Stimulated activated CD8-positive, alpha-beta memory T cell treated with anti-CD3 and anti-CD28 coated beads, Interleukin-15, amount 100 ng/mL, for 24 hours (primary cell): Measurements from ENCODE around the gene ANO7.
"Not testable (repeated sequence)": the region's sequence is repeated elsewhere in the genome, so short reads cannot be mapped to it uniquely, and the experiment has no call there.

Experiments
- DNase-seq: peaks from one replicate; pipeline ENCODE4 v3.0.0-alpha.2; 2020; ENCODE audit warnings: low read depth

Gene ANO7

GRCh38 chr2:241191081-241191480, 2.6 kb downstream of the ANO7 start:
- DNase-seq = no peak

DNA sequence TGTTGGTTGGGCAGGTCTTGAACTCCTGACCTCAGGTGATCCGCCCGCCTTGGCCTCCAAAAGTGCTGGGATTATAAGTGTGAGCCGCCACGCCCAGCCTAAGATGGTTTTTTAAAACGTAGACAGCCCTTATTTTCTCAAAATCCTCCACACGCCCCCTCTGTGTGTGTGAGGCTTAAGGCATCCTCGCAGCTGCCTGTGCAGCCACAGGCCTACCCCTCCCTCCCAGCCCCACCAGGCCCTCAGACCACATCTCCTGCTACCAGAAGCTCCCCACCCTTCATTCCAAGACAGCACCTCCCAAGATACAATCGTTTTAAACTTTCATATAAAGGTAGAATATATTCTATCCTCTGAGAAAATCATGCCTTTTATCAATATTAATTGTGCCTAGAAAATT, 4.8 kb downstream of the ANO7 start:
- no peak for DNase-seq

- DNase-seq = no peak
These were observed 6.3 kb downstream of the ANO7 start for GRCh38 chr2:241194811-241195210.

DNA sequence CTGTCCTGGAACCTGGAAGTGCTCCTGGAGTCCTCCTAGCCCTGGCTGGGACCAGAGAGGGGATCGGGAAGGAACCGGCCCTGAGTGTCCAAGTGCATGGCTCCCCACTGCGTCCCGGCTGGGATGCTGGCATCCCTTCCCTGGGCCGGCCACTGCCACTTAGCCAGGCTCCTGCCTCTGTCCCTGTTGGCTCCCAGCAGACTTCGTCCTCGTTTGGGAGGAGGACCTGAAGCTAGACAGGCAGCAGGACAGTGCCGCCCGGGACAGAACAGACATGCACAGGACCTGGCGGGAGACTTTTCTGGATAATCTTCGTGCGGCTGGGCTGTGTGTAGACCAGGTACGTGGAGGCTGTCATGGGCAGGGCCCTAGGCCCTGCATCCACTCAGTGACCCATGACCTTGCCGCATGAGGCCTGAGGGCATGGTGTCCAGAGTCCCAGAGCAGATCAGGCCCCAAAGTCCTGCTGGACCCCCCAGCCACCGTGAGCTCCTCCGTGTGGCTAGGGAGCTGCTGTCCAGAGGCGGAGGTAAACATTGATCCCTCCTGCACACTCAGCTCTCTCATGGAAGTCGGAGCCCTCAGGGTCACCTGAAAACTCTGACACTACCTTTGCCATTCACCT, 7.1 kb downstream of the ANO7 start:
- no peak for DNase-seq

GRCh38 chr2:241197246-241197645, 8.8 kb downstream of the ANO7 start:
- DNase-seq = not testable (repeated sequence)

- DNase-seq = no peak
These were observed 9.5 kb downstream of the ANO7 start for GRCh38 chr2:241197947-241198346.

DNA sequence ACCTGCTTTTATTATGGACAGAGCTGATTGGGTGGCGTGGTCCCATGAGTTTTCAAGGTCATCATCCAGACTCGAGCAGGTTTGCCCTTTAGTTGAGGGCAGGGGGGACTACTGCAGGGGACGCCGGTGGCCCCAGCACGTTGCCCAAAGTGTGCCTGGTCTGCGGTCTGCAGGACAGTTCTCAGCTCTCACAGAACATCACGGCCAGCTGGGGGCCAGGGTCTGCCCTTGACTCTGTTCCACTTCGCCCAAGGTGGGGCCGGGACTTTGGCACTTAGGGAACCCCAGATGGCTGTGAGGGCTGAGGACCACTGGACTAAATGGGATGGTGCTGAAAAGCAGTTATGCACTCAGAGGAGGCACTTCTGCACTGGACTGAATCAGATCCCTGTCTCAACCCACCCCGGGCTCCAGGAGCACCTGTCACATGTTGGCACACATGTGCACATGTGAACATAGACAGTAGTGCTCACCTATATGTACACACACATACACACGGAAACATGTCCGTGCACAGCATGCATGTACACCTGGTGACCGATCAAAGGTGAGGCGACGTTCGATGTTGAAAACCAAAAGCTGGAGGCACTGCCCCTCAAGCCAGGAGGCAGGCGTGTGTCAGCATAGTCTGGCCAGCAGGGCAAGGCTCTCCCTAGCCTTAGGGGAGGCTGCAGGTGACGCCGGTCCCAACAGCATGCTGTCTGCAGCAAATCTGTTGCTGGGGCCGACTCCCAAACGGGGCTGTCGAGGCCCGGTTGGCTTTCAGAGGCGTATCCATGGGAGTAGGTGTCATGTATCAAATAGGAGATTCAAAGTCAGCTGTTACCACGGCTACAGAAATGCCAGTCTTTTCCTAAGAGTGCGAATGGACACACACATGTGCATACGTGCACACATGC, 10.2 kb downstream of the ANO7 start:
- no peak for DNase-seq

GRCh38 chr2:241199286-241199685, 10.8 kb downstream of the ANO7 start:
- no peak for DNase-seq

- DNase-seq = no peak
These were observed 11.7 kb downstream of the ANO7 start for GRCh38 chr2:241199897-241200821.

DNA sequence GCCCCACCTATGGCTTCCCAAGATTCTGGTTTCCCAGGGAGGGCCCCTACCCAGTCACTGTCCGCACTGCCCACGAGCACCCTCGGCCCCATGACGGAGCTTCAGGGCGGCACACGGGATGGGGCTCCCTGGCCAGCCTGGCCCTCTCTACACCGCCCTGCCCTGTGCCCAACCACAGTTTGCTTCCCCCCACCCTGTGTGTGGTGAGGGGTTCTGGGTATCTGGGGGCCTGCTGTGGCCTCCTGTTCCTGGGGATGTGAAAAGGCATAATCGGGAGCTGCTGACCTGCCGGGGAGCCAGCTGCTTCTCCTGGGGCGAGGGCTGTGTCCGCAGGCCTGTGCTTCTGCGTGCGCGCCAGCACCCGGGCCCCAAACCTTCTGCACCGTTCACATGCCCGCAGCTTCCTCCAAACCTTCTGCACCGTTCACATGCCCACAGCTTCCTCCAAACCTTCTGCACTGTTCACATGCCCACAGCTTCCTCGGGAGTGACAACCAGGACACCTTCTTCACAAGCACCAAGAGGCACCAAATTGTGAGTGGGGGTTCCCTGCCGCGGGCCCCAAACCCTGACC, 12.4 kb downstream of the ANO7 start:
- DNase-seq = no peak

DNA sequence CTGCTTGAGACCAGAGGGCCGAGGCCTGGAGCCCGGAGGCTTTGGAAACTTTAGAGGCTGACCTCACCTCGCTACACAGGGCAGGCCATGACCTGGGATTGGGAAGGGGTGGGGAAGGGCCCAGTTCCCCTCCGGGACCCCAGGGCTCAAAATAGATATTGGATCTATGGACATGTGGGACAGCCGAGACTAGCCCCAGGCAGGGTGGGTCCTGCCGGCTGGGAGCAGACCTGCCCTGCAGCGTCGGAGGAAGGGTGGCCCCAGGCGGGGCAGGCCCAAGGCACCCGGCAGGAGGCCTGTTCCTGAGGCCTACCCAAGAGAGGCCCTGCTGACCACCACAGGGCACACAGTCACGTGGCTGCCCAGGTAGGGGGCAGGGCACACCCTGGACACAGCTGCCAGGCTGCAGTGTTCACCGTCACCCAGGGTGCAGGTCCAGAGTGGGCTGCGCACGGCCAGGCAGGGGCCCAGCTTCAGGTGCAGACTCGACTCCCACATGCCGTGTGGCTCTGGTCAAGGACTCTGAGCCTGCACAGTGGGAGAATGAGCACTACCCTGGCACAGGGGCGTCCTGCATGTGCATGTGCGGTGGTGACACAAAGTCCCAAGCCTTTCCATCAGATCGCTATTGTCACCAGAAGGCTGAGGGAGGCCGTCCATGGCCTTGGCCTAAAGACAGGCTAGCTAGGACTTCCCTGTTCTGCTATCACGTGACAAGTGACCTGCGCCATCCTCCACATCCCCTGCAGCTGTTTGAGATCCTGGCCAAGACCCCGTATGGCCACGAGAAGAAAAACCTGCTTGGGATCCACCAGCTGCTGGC, 13.2 kb downstream of the ANO7 start:
- DNase-seq = no peak

- no peak for DNase-seq
These were observed 13.8 kb downstream of the ANO7 start for GRCh38 chr2:241202268-241202585.

GRCh38 chr2:241202681-241203080, 14.2 kb downstream of the ANO7 start:
- no peak for DNase-seq

- DNase-seq = no peak
These were observed 14.9 kb downstream of the ANO7 start for GRCh38 chr2:241203218-241204009.

- DNase-seq = no peak
These were observed 15.5 kb downstream of the ANO7 start for GRCh38 chr2:241204010-241204384.

DNA sequence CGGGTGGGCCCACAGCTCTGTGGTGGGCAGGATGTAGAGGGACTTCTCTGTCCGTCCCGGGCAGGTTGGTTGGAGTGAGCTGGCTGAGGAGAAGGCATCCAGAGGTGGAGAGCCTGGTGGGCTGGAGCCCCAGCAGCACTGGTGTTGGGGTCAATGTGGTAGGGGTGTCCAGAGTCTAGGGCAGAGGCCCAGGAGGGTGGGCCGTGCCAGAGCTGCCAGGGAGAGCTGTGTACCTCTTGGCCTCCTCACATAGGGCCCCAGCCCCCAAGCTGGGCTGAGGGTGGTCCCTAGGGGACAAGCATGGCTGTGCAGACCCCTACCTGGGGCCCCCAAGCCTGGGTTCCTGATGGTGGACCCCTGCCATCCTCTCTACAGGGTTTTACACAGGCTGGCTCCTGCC, 16.0 kb downstream of the ANO7 start:
- DNase-seq = no peak

DNA sequence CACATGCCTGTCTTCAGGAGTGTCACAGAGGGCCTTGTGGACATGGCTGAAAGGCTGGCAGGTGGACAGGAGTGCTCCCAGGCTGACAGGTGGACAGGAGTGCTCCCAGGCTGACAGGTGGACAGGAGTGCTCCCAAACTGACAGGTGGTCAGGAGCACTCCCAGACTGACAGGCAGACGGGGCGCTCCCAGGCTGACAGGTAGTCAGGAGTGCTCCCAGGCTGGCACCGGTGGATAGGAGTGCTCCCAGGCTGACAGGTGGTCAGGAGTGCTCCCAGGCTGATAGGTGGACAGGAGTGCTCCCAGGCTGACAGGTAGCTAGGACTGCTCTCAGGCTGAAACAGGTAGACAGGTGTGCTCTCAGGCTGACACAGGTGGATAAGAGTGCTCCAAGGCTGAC, 16.6 kb downstream of the ANO7 start:
- DNase-seq = no peak

DNA sequence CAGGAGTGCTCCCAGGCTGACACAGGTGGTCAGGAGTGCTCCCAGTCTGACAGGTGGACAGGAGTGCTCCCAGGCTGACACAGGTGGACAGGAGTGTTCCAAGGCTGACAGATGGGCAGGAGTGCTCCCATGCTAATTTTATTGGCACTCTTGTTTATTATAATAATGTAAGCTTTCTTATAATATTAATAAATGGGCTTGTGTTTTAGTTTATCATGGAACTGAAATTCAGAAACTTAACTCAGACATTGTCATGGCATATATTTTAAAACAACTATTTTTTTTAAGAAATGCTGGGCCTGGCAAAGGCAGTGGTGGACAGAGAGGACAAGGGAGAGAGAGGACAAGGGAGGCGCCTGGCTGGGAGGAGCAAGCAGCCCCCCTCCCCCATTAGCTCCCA, 18.7 kb downstream of the ANO7 start:
- no peak for DNase-seq

- no peak for DNase-seq
These were observed 19.2 kb downstream of the ANO7 start for GRCh38 chr2:241207641-241208040.

GRCh38 chr2:241208058-241208457, 19.6 kb downstream of the ANO7 start:
- DNase-seq = no peak

DNA sequence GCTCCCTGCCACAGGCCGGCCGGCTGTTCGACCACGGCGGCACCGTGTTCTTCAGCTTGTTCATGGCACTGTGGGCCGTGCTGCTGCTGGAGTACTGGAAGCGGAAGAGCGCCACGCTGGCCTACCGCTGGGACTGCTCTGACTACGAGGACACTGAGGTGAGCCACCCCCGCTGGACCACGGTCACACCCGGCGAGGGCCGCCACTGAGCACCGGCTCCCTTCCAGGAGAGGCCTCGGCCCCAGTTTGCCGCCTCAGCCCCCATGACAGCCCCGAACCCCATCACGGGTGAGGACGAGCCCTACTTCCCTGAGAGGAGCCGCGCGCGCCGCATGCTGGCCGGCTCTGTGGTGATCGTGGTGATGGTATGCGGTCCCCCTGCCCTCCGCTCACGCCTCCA, 20.8 kb downstream of the ANO7 start:
- DNase-seq = no peak
